NB4 (cell line): ENCODE data around the gene CCDC87.

Experiments used
- DNase-seq: peaks from one replicate; pipeline ENCODE4 v3.0.0; 2010; ENCODE audit warnings: low read depth
- H3K4me3 ChIP-seq: one replicate; pipeline ENCODE4 v1.5.1; 2011; ENCODE audit warnings: mild to moderate bottlenecking, low read depth, low read length, moderate library complexity
- MYC ChIP-seq: IDR thresholded peaks from 2 replicates; pipeline ENCODE4 v1.6.1; 2011; ENCODE audit warnings: low read depth, low read length
- POLR2A ChIP-seq: IDR thresholded peaks from 2 replicates; pipeline ENCODE4 v1.6.1; 2011; ENCODE audit warnings: mild to moderate bottlenecking; ENCODE audit not compliant: insufficient read length; ENCODE audit errors: extremely low read depth
- TF ChIP-seq, protein P1 (sequence below): IDR thresholded peaks from 2 replicates; pipeline ENCODE4 v1.6.1; 2011; ENCODE audit warnings: low read depth, low read length
- TF ChIP-seq, protein P2 (sequence below): IDR thresholded peaks from one replicate; pipeline ENCODE4 v1.5.1; 2012; ENCODE audit warnings: low read depth, low read length

CCDC87 gene

DNA sequence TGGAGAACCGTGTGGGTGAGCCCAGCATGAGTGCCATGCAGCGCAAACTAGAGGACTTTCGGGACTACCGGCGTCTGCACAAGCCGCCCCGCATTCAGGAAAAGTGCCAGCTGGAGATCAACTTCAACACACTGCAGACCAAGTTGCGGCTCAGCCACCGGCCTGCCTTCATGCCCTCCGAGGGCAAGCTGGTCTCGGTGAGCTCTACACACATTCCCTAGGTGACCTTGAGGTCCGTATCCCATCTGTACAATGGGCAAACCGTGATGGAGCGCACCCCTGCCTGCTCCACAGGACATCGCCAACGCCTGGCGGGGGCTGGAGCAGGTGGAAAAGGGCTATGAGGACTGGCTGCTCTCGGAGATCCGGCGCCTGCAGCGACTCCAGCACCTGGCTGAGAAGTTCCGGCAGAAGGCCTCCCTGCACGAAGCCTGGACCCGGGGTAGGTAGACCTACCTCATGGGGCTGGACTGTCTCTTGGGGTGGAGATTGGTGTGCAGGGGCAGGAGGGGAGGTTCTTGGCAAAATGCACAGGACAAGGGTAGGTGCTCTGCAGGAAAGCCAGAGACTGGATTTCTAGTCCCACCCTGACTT lies 35.0 kb downstream of the CCDC87 start:
- no peak overlapping the region for H3K4me3 ChIP-seq
- TF ChIP-seq, protein P1, sequence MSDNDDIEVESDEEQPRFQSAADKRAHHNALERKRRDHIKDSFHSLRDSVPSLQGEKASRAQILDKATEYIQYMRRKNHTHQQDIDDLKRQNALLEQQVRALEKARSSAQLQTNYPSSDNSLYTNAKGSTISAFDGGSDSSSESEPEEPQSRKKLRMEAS, result no peak
- TF ChIP-seq POLR2A (no peak), MYC (no peak)
- TF ChIP-seq, protein P2, sequence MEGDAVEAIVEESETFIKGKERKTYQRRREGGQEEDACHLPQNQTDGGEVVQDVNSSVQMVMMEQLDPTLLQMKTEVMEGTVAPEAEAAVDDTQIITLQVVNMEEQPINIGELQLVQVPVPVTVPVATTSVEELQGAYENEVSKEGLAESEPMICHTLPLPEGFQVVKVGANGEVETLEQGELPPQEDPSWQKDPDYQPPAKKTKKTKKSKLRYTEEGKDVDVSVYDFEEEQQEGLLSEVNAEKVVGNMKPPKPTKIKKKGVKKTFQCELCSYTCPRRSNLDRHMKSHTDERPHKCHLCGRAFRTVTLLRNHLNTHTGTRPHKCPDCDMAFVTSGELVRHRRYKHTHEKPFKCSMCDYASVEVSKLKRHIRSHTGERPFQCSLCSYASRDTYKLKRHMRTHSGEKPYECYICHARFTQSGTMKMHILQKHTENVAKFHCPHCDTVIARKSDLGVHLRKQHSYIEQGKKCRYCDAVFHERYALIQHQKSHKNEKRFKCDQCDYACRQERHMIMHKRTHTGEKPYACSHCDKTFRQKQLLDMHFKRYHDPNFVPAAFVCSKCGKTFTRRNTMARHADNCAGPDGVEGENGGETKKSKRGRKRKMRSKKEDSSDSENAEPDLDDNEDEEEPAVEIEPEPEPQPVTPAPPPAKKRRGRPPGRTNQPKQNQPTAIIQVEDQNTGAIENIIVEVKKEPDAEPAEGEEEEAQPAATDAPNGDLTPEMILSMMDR, result no peak
- no peak for DNase-seq

DNA sequence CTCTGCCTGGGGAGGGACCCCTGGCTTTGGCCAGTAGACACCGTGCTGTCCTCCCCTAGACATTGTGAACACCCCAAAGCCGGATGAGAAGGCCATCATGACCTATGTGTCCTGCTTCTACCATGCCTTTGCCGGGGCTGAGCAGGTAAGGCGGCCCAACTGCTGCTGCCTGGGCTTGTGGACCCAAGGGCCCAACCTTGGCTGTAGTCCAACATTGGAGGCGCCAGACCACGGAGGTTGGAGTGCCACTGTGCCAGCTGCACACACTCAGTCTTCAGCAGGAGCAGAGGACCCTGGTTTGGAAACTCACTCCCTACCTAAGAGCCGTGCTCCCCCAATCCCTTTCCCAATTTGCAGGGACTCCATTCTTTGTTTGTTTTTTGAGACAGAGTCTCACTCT lies 36.8 kb downstream of the CCDC87 start:
- no peak for DNase-seq
- TF ChIP-seq, protein P2, result no peak
- TF ChIP-seq, protein P1, result no peak
- no peak for TF ChIP-seq MYC
- no peak for TF ChIP-seq POLR2A
- H3K4me3 ChIP-seq, result no peak overlapping the region

DNA sequence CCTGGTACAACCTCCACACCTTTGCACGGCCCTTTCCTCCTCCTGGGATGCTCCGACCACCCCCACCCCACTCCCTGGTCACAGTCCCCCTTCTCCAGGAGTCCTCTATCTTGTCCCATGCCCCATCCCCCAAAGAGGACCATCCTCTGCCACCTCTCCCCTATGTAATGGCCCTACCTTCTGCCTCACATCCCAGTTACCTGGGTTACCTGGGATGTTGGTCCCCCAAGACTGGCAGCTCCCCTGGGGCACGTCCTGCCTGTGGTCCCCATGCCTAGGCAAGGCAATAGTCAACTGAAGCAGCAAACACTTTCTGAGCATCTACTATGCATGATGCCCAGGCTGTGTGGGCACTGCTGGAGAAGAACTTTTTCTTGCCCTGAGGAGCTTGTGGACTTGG lies 37.4 kb downstream of the CCDC87 start:
- TF ChIP-seq POLR2A (no peak), MYC (no peak)
- TF ChIP-seq, protein P1, result no peak
- TF ChIP-seq, protein P2, result no peak
- no peak for DNase-seq
- H3K4me3 ChIP-seq, result no peak overlapping the region

- no peak for TF ChIP-seq POLR2A
- TF ChIP-seq, protein P1, result no peak
- DNase-seq, result no peak
- no peak overlapping the region for H3K4me3 ChIP-seq
Observed at GRCh38 chr11:66554602-66555001, 38.3 kb downstream of the CCDC87 start.

- TF ChIP-seq MYC (no peak), POLR2A (no peak)
- TF ChIP-seq, protein P2, result no peak
- TF ChIP-seq, protein P1, result no peak
- no peak for DNase-seq
- H3K4me3 ChIP-seq, result no peak overlapping the region
Observed at GRCh38 chr11:66550887-66551286, 42.0 kb downstream of the CCDC87 start.

DNA sequence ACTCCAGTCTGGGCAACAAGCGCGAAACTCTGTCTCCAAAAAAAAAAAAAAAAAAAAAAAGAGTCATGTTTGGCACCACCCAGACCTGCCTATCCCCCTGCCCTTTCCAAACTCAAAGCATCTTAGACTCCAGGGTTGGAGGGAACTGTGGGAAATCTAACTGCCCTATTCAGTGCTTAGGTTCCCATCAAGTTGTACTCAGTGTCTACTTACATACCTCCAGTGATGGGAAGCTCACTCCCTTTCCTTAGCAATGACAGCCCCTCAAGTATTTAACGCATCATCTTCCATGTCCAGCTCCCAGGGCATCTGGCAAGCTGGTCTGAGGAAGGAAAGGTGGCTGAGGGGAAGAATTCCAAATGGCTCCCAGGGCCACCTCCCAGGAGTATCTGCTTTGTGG lies 43.2 kb downstream of the CCDC87 start:
- DNase-seq, result no peak
- TF ChIP-seq MYC, result no peak
- TF ChIP-seq, protein P2, result no peak
- TF ChIP-seq, protein P1, result no peak
- TF ChIP-seq POLR2A, result no peak

More for the DNA sequence above, 43.2 kb downstream of the CCDC87 start:
- no peak overlapping the region for H3K4me3 ChIP-seq
